GM21447 (cell line): ENCODE data around the gene PGRMC2.
A peak's percentile ranks its signal among the peaks of the same experiment; 100 is the strongest.

ENCODE experiments used
- ATAC-seq: cut with Tn5 transposase; IDR thresholded peaks from one replicate; pipeline ENCODE4 v1.9.1; 2021; ENCODE audit not compliant: unreplicated experiment

The PGRMC2 gene

GRCh38 chr4:128287141-128287870, at the start of gene PGRMC2:
Gene PGRMC2 (minus strand): TSS chr4:128287813. CDS start chr4:128287790, 23 bp downstream.
- ATAC-seq = peak; percentile 15

- ATAC-seq = no peak
These were observed 47.9 kb upstream of the PGRMC2 start for GRCh38 chr4:128335541-128335940.

GRCh38 chr4:128334256-128334655, 46.6 kb upstream of the PGRMC2 start:
- ATAC-seq = no peak

- ATAC-seq = no peak
These were observed 45.9 kb upstream of the PGRMC2 start for GRCh38 chr4:128333309-128334018.

GRCh38 chr4:128332081-128332480, 44.5 kb upstream of the PGRMC2 start:
- no peak for ATAC-seq

GRCh38 chr4:128329638-128330037, 42.0 kb upstream of the PGRMC2 start:
- ATAC-seq = no peak

- ATAC-seq = no peak
These were observed 40.5 kb upstream of the PGRMC2 start for GRCh38 chr4:128328106-128328505.

- ATAC-seq = no peak
These were observed 35.8 kb upstream of the PGRMC2 start for GRCh38 chr4:128323401-128323800.

GRCh38 chr4:128322986-128323385, 35.4 kb upstream of the PGRMC2 start:
- no peak for ATAC-seq

GRCh38 chr4:128322311-128322710, 34.7 kb upstream of the PGRMC2 start:
- ATAC-seq = no peak

GRCh38 chr4:128320656-128321055, 33.0 kb upstream of the PGRMC2 start:
- ATAC-seq = no peak

GRCh38 chr4:128315756-128316520, 28.3 kb upstream of the PGRMC2 start:
- no peak for ATAC-seq

GRCh38 chr4:128311659-128312403, 24.2 kb upstream of the PGRMC2 start:
- no peak for ATAC-seq

- ATAC-seq = no peak
These were observed 22.7 kb upstream of the PGRMC2 start for GRCh38 chr4:128310266-128310697.

GRCh38 chr4:128309585-128309984, 22.0 kb upstream of the PGRMC2 start:
- ATAC-seq = no peak

- ATAC-seq = no peak
These were observed 21.4 kb upstream of the PGRMC2 start for GRCh38 chr4:128308986-128309385.

GRCh38 chr4:128307123-128307571, 19.5 kb upstream of the PGRMC2 start:
- peak; percentile 60 for ATAC-seq

GRCh38 chr4:128305942-128306341, 18.3 kb upstream of the PGRMC2 start:
- ATAC-seq = no peak

- ATAC-seq = no peak
These were observed 16.4 kb upstream of the PGRMC2 start for GRCh38 chr4:128303986-128304385.

- ATAC-seq = no peak
These were observed 15.8 kb upstream of the PGRMC2 start for GRCh38 chr4:128303405-128303785.

- no peak for ATAC-seq
These were observed 14.4 kb upstream of the PGRMC2 start for GRCh38 chr4:128301979-128302378.
